Measurements from ENCODE around the gene COG3.

The COG3 gene

GRCh38 chr13:45541806-45542205, 77.1 kb downstream of the COG3 start:
- TF ChIP-seq CTCF (IDR thresholded peaks at IDR 0.05), result no peak

GRCh38 chr13:45542391-45542790, 77.7 kb downstream of the COG3 start:
- TF ChIP-seq CTCF (IDR thresholded peaks at IDR 0.05), result no peak

DNA sequence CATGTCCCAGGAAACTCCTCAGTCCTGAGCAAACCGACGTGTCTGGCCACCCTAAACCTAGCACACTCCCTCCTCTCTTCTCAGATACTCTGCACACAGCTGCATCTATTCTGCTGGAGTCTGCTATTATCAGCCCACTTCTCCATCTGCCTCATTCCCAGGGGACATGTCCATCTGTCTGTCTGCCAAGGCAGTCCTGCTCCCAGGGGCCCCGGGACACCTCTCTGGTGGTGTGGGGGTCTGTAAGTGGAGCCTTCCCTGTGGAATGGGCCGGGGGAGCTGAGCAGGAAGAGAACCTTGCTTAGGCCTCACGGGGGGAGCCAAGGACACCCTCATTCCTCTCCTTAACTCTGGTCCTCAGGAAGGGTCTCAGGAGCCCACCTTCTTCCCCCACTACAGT, 78.1 kb downstream of the COG3 start:
- TF ChIP-seq CTCF (IDR thresholded peaks at IDR 0.05), result no peak

- TF ChIP-seq CTCF (IDR thresholded peaks at IDR 0.05), result no peak
Observed at GRCh38 chr13:45544520-45544919, 79.8 kb downstream of the COG3 start.

DNA sequence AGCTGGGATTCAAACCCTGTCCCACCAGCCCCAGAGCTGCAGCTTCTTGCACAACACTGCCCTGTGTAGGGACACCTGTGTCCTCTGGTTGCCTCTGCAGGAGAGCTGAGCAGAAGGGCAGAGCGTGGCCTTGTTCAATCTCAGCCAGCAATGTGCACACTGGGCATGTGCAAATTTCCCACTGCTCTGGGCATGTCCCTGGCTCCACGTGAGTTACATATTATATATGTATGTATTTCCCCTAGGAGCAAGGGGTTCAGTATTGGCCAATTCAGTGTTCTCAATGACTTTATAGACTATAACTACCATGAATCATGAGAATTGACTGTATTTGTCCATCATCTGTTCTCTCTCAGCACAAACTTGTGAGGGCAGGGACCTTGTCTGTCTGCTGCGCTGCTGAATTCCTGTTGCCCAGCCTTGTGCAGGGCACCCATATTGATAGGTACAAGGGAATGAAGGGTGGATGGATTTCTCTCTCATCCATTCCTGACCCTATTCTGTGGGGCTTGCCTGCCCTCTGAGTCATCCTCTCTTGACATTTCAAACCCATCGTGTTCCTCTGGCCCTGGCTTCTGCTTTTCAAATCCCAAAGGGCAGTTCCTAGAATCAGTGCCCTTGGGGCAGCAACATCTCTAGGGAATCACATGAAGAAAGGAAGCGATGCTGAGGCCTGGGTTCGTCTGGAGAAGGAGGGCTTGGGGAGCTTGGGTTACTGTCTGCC, 81.1 kb downstream of the COG3 start:
- no peak for TF ChIP-seq CTCF (IDR thresholded peaks at IDR 0.05)

GRCh38 chr13:45546410-45546765, 81.6 kb downstream of the COG3 start:
- no peak for TF ChIP-seq CTCF (IDR thresholded peaks at IDR 0.05)

- TF ChIP-seq CTCF (IDR thresholded peaks at IDR 0.05), result no peak
Observed at GRCh38 chr13:45548281-45548680, 83.5 kb downstream of the COG3 start.

DNA sequence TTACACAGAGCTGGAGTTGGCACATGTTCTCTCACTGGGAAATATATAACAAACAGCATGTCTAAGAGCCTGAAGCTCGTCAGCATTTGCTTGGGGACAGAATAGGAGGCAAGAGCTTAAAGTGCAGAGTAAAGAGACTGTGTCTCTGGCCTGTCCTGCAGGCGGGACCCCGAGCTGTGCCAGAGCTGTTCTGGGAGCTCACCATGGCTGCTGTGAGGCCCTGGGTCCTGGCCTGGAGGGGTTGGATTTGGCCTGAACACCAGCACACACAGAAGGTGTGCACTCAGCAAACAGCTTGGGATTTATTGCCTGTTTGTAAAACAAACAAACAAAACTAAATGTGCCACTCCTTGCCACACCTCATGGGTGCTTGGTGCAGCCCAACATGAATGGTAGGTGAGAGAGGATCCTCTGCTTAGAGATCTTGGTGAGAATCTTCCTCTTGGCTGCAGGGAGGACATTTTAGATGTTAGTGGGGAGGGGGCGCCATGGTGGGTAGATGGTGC, 89.9 kb downstream of the COG3 start:
- no peak for TF ChIP-seq CTCF (IDR thresholded peaks at IDR 0.05)

Data from LNCAP (cell line).